HL-60 (cell line): Measurements from ENCODE around the gene SART3.

Experiments used
- DNase-seq, 2 experiments: peaks; one replicate each; pipeline ENCODE4 v3.0.0-alpha.2; 2010 to 2020; ENCODE audit warnings: low read depth in 1 of 2, low spot score in 1 of 2
- H3K27ac ChIP-seq: fragments of 250-450 bp; sonication (Bioruptor Pico); replicated peaks from 2 replicates; pipeline ENCODE4 v1.5.1; 2020; ENCODE audit warnings: mild to moderate bottlenecking, moderate library complexity
- H3K27me3 ChIP-seq: fragments of 250-450 bp; sonication (Bioruptor Pico); 2 replicates; pipeline ENCODE4 v1.5.1; 2021; ENCODE audit warnings: mild to moderate bottlenecking, moderate library complexity; ENCODE audit not compliant: insufficient read depth, poor library complexity, severe bottlenecking
- H3K4me3 ChIP-seq: replicated peaks from 2 replicates; pipeline ENCODE4 v1.5.1; 2011; ENCODE audit warnings: mild to moderate bottlenecking, control low read depth, low read length; ENCODE audit not compliant: insufficient read depth
- CTCF ChIP-seq: IDR thresholded peaks from one replicate; pipeline ENCODE4 v1.5.1; 2011; ENCODE audit warnings: low read length, control low read depth, inconsistent platforms; ENCODE audit not compliant: insufficient read depth
- GABPA ChIP-seq: IDR thresholded peaks from 2 replicates; pipeline ENCODE4 v1.6.1; 2012; ENCODE audit warnings: low read depth
- POLR2AphosphoS5 ChIP-seq: IDR thresholded peaks from 2 replicates; pipeline ENCODE4 v1.6.1; 2012; ENCODE audit warnings: low read depth
- REST ChIP-seq: IDR thresholded peaks from 2 replicates; pipeline ENCODE4 v1.6.1; 2012; ENCODE audit warnings: low read depth; ENCODE audit not compliant: insufficient replicate concordance
- SPI1 ChIP-seq: IDR thresholded peaks from 2 replicates; pipeline ENCODE4 v1.6.1; 2012; ENCODE audit warnings: low read depth, mild to moderate bottlenecking, borderline replicate concordance

Gene SART3

GRCh38 chr12:108509806-108510205 lies 51.2 kb downstream of the SART3 start:
- no peak for TF ChIP-seq POLR2AphosphoS5
- TF ChIP-seq CTCF: no peak
- TF ChIP-seq REST: no peak
- no peak for TF ChIP-seq SPI1
- no peak for TF ChIP-seq GABPA
- Histone ChIP-seq H3K27ac (no peak overlapping the region), H3K27me3 (no peaks in the 10 kb centered on the region), H3K4me3 (no peak overlapping the region)
- no peak for DNase-seq

- no peak overlapping the region for H3K27ac ChIP-seq
- no peak for DNase-seq
- TF ChIP-seq SPI1: no peak
- no peak for TF ChIP-seq REST
- no peak for TF ChIP-seq POLR2AphosphoS5
- no peak for TF ChIP-seq CTCF
- TF ChIP-seq GABPA: no peak
Measured at GRCh38 chr12:108507971-108508642, 52.9 kb downstream of the SART3 start.

GRCh38 chr12:108505129-108505528 lies 55.8 kb downstream of the SART3 start:
- no peak for TF ChIP-seq CTCF
- TF ChIP-seq REST: no peak
- no peak for TF ChIP-seq GABPA
- no peak for TF ChIP-seq POLR2AphosphoS5
- no peak for TF ChIP-seq SPI1
- H3K27ac ChIP-seq: no peak overlapping the region
- DNase-seq: no peak
- no peak overlapping the region for H3K4me3 ChIP-seq
- no peaks in the 10 kb centered on the region for H3K27me3 ChIP-seq

More at GRCh38 chr12:108507971-108508642, 52.9 kb downstream of the SART3 start:
- no peak overlapping the region for H3K4me3 ChIP-seq
- no peaks in the 10 kb centered on the region for H3K27me3 ChIP-seq
